Calu3 (cell line): ENCODE measurements around the gene TTC33. TPM values are rescaled to one million over a fixed set of nuclear protein-coding genes. Genes with fewer than 3 reads are reported as not detected.
A peak's percentile ranks its signal among the peaks of the same experiment; 100 is the strongest.

Experiments used
- Bru-seq: library from RNA; stranded (reverse); fragments of 400-500 nt; gene quantifications from one replicate; lab custom pipeline; 2021; lab: Mats Ljungman, UMichigan
- BruChase-seq, 2 experiments: library from RNA; stranded (reverse); fragments of 400-500 nt; gene quantifications; one replicate each; lab custom pipeline; 2021; lab: Mats Ljungman, UMichigan
- BruUV-seq: library from RNA; stranded (reverse); fragments of 400-500 nt; replicated peaks from 2 replicates; lab custom pipeline; 2021; lab: Mats Ljungman, UMichigan
- CTCF ChIA-PET: fragments of 300-600 bp; sonication (Branson Sonifier 250); formaldehyde crosslinking; loops from one replicate; lab custom pipeline; 2022; ENCODE audit warnings: antibody characterized with exemption; lab: Charles Lee
- DNase-seq: peaks from one replicate; pipeline ENCODE4 v3.0.0; 2022
- H3K27ac Mint-ChIP-seq: one replicate; pipeline ENCODE4 v1.8.0; 2022; ENCODE audit warnings: mixed read lengths; ENCODE audit not compliant: unreplicated experiment
- H3K27me3 Mint-ChIP-seq: one replicate; pipeline ENCODE4 v1.8.0; 2022; ENCODE audit warnings: mixed read lengths; ENCODE audit not compliant: unreplicated experiment
- H3K36me3 Mint-ChIP-seq: one replicate; pipeline ENCODE4 v1.8.0; 2022; ENCODE audit warnings: mild to moderate bottlenecking, moderate library complexity, mixed read lengths; ENCODE audit not compliant: insufficient read depth, unreplicated experiment
- H3K4me1 Mint-ChIP-seq: one replicate; pipeline ENCODE4 v1.8.0; 2022; ENCODE audit warnings: mild to moderate bottlenecking, low read depth, mixed read lengths; ENCODE audit not compliant: unreplicated experiment
- H3K4me3 Mint-ChIP-seq: one replicate; pipeline ENCODE4 v1.8.0; 2022; ENCODE audit warnings: mild to moderate bottlenecking, low read depth, moderate library complexity, mixed read lengths; ENCODE audit not compliant: unreplicated experiment
- H3K9me3 Mint-ChIP-seq: one replicate; pipeline ENCODE4 v1.8.0; 2022; ENCODE audit warnings: low read depth, mixed read lengths; ENCODE audit not compliant: unreplicated experiment
- CTCF ChIP-seq: fragments of 200-600 bp; IDR thresholded peaks from one replicate; pipeline ENCODE4 v1.8.0; 2022; ENCODE audit warnings: antibody characterized with exemption; ENCODE audit not compliant: unreplicated experiment
- intact Hi-C: fragments of 100-400 bp; cut with micrococcal nuclease; formaldehyde crosslinking; loops from one replicate; pipeline ENCODE4 v1.10.0; 2022; ENCODE audit not compliant: unreplicated experiment
- long read RNA-seq: library from polyadenylated mRNA; stranded (forward); transcript quantifications from one replicate; pipeline ENCODE4 v2.0.0, GENCODE V29; 2022
- total RNA-seq: library from RNA; stranded (reverse); gene quantifications from 2 replicates; pipeline ENCODE4 v1.2.3, GENCODE V29; 2022

TTC33 gene
- total RNA-seq (11.3 and 14.0 TPM in 2 replicates), Bru-seq, nascent RNA (percentile 46 among the genes with signal in this experiment), BruChase-seq, experiment 1, labeled RNA remaining after a 6-hour chase (percentile 41 among the genes with signal in this experiment), BruChase-seq, experiment 2, labeled RNA remaining after a 2-hour chase (percentile 48 among the genes with signal in this experiment)
- long read RNA-seq, transcript TTC33-201 (5 exons, 2,612 nt): major isoform, 24 of 34 reads
- long read RNA-seq, partial matches to known transcripts: 1 of 34 reads
- long read RNA-seq, other reads (novel, unspliced or antisense): 7 of 34 reads

- CTCF ChIA-PET: interaction anchor here (0.6 to 0.8 kb wide), 2 partner anchors 43 to 1438 kb away, joined by 3 to 4 read pairs; partner anchors contain the start of gene PRKAA1
- intact Hi-C loops: loop anchor here (1.0 to 10.0 kb wide), 4 partner anchors 42 to 429 kb away; no protein-coding TSS in a partner anchor
- no peaks in the 10 kb centered on the region for H3K36me3 Mint-ChIP-seq
- no peaks in the 10 kb centered on the region for H3K9me3 Mint-ChIP-seq
- peak; percentile 95 for DNase-seq
- peak; percentile 45 for TF ChIP-seq CTCF
- no peaks in the 10 kb centered on the region for H3K27me3 Mint-ChIP-seq
- H3K4me3 Mint-ChIP-seq: no peak within 1 kb of the TSS
- no peaks in the 10 kb centered on the region for H3K4me1 Mint-ChIP-seq
- H3K27ac Mint-ChIP-seq: no peak within 1 kb of the TSS
- no TSS peak for BruUV-seq
Observed at GRCh38 chr5:40755407-40756365, at the start of gene TTC33. TTC33 (minus strand) TSS chr5:40755961; CDS start chr5:40747018, 8,943 bp downstream.

- no peak overlapping the region for H3K27ac Mint-ChIP-seq
- no peak overlapping the region for H3K4me3 Mint-ChIP-seq
- intact Hi-C loops: no loop called here
- peaks cover 20% of the 10 kb centered on the region for H3K36me3 Mint-ChIP-seq
- H3K27me3 Mint-ChIP-seq: no peaks in the 10 kb centered on the region
- CTCF ChIA-PET: interaction anchor here (1.5 kb wide), 1 partner anchor 39 kb away, joined by 3 read pairs; the partner anchor contains the start of gene CARD6
- no peak for TF ChIP-seq CTCF
- peaks cover 12% of the 10 kb centered on the region for H3K4me1 Mint-ChIP-seq
- H3K9me3 Mint-ChIP-seq: no peaks in the 10 kb centered on the region
- no peak for DNase-seq
- BruUV-seq: no TSS peak
Observed at GRCh38 chr5:40801771-40802562, 46.2 kb upstream of the TTC33 start.

GRCh38 chr5:40799258-40799657 is 43.5 kb upstream of the TTC33 start:
- no peak overlapping the region for H3K27ac Mint-ChIP-seq

More at GRCh38 chr5:40799258-40799657, 43.5 kb upstream of the TTC33 start:
- Mint-ChIP-seq H3K4me1 (peaks cover 12% of the 10 kb centered on the region), H3K9me3 (no peaks in the 10 kb centered on the region), H3K4me3 (peak overlapping the region; percentile 85), H3K36me3 (peaks cover 40% of the 10 kb centered on the region), H3K27me3 (no peaks in the 10 kb centered on the region)
- DNase-seq: no peak
- CTCF ChIA-PET: interaction anchor here (0.6 to 2.4 kb wide), 3 partner anchors 15 to 44 kb away, joined by 3 to 7 read pairs (median 3); no protein-coding TSS in a partner anchor
- intact Hi-C loops: no loop called here
- TSS peak; percentile 78 for BruUV-seq
- no peak for TF ChIP-seq CTCF
